ENCODE measurements around the gene EED.

Gene EED

GRCh38 chr11:86314636-86315035 is 70.1 kb downstream of the EED start:
- no peak overlapping the region for H3K4me3 ChIP-seq (replicated peaks; ENCODE audit: insufficient read depth, low read length)
- no peak for DNase-seq (ENCODE audit: low read depth in 1 of 2, low spot score in 1 of 2)
- TF ChIP-seq REST (IDR thresholded peaks at IDR 0.05; ENCODE audit: insufficient replicate concordance, low read depth) (no peak), POLR2AphosphoS5 (IDR thresholded peaks at IDR 0.05; ENCODE audit: low read depth) (no peak), GABPA (IDR thresholded peaks at IDR 0.05; ENCODE audit: low read depth) (no peak), CTCF (IDR thresholded peaks at IDR 0.05; ENCODE audit: insufficient read depth, low read length) (no peak), SPI1 (IDR thresholded peaks at IDR 0.05; ENCODE audit: borderline replicate concordance, low read depth) (no peak)
- no peaks in the 10 kb centered on the region for H3K27me3 ChIP-seq (ENCODE audit: insufficient read depth, poor library complexity, severe bottlenecking)
- no peak overlapping the region for H3K27ac ChIP-seq (replicated peaks)
